ENCODE data around the gene LAMA3. TPM values are rescaled to one million over a fixed set of nuclear protein-coding genes. Genes with fewer than 3 reads are reported as not detected.

LAMA3 gene
- total and polyA plus RNA-seq, 2 of the 13 experiments (the other 11 are each of a cell fraction or from before 2014, with no cell fraction given) = 0.45 to 2.2 TPM

GRCh38 chr18:23682045-23682444 lies 7.2 kb upstream of the LAMA3 start:
- no peak overlapping the region for H3K9ac ChIP-seq (ENCODE audit: insufficient read depth, low read depth, low read length)
- no peak overlapping the region for H3K27ac ChIP-seq (ENCODE audit: extremely low read length, insufficient read depth, low read length)
- DNase-seq (ENCODE audit: low spot score) (no peak), FAIRE-seq (no peak), ATAC-seq (no peak)
- H3K9me3 ChIP-seq (ENCODE audit: low read length) = no peaks in the 10 kb centered on the region
- WGBS (ENCODE audit: low lambda C conversion rate) = 41% methylated on average over 1 of the region's 2 CpGs
- no peaks in the 10 kb centered on the region for H3K79me2 ChIP-seq (ENCODE audit: insufficient read depth, low read length)
- H4K20me1 ChIP-seq (ENCODE audit: insufficient read depth, low read length) = no peaks in the 10 kb centered on the region
- no peaks in the 10 kb centered on the region; a peak in 1 of 5 replicates for H3K27me3 ChIP-seq (ENCODE audit: control insufficient read depth in 1 of 2, insufficient read depth in 2 of 2, low read length in 2 of 2)
- no peaks in the 10 kb centered on the region; the same call in 1 of the 2 replicates for H3K4me1 ChIP-seq (ENCODE audit: insufficient read depth, low read length)
- H3K36me3 ChIP-seq (replicated peaks in 1 of 2; ENCODE audit: control insufficient read depth in 1 of 2, insufficient read depth in 2 of 2, low read length in 2 of 2) = no peaks in the 10 kb centered on the region
- ChIA-PET CTCF (ENCODE audit: low intra/inter-chr PET ratio, low total read pairs) (no interaction called here), POLR2A (no interaction called here)
- no peak for TF ChIP-seq ZNF552 (CRISPR knock-in tag; IDR thresholded peaks at IDR 0.05; ENCODE audit: borderline replicate concordance)
- no peak for TF ChIP-seq SRSF9 (IDR thresholded peaks at IDR 0.05; ENCODE audit: borderline replicate concordance, insufficient read depth, low read depth, low read length, poor library complexity, severe bottlenecking)
- no peak for TF ChIP-seq ZNF615 (CRISPR knock-in tag; IDR thresholded peaks at IDR 0.05; ENCODE audit: borderline replicate concordance)
- TF ChIP-seq ZNF772 (CRISPR knock-in tag; IDR thresholded peaks at IDR 0.05) = no peak
- TF ChIP-seq PITX1 (CRISPR knock-in tag; IDR thresholded peaks at IDR 0.05) = no peak
- TF ChIP-seq ZFP1 (CRISPR knock-in tag; IDR thresholded peaks at IDR 0.05) = no peak
- TF ChIP-seq ATF3 (CRISPR knock-in tag; IDR thresholded peaks at IDR 0.05) = no peak
- no peak for TF ChIP-seq ZNF333 (CRISPR knock-in tag; IDR thresholded peaks at IDR 0.05; ENCODE audit: borderline replicate concordance)
- no peak for TF ChIP-seq SYNCRIP (IDR thresholded peaks at IDR 0.05; ENCODE audit: insufficient read depth, low read depth, low read length)
- no peak for TF ChIP-seq SMARCC2 (IDR thresholded peaks at IDR 0.05)
- no peak for TF ChIP-seq ATF1 (CRISPR knock-in tag; IDR thresholded peaks at IDR 0.05)
- TF ChIP-seq CBX5 (CRISPR knock-in tag; IDR thresholded peaks at IDR 0.05; ENCODE audit: borderline replicate concordance) = no peak
- TF ChIP-seq, protein P1, sequence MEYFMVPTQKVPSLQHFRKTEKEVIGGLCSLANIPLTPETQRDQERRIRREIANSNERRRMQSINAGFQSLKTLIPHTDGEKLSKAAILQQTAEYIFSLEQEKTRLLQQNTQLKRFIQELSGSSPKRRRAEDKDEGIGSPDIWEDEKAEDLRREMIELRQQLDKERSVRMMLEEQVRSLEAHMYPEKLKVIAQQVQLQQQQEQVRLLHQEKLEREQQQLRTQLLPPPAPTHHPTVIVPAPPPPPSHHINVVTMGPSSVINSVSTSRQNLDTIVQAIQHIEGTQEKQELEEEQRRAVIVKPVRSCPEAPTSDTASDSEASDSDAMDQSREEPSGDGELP (IDR thresholded peaks at IDR 0.05; ENCODE audit: borderline replicate concordance, low read depth) = no peak
- no peak for TF ChIP-seq ZBTB10 (CRISPR knock-in tag; IDR thresholded peaks at IDR 0.05; ENCODE audit: borderline replicate concordance)
- no peak overlapping the region for H2AFZ ChIP-seq (ENCODE audit: low read length)
- in situ Hi-C loops (cut with HindIII; ENCODE audit: extremely low pct_ligation_motif_present, low pct_unique_long_range_greater_than_20kb) = no loop called here
- intact Hi-C loops (cut with micrococcal nuclease; ENCODE audit: unreplicated experiment) = no loop called here
- no peak overlapping the region for H3K4me3 ChIP-seq (replicated peaks in 1 of 3; ENCODE audit: insufficient read depth in 1 of 3, low read depth in 2 of 3, low read length in 3 of 3)
- BruUV-seq (replicated peaks) = no TSS peak
- H3K4me2 ChIP-seq (ENCODE audit: low read depth, low read length) = no peak overlapping the region
